ENCODE data around the gene TSPAN4.

- TF ChIP-seq CTCF (conservative IDR thresholded peaks at IDR 0.05; ENCODE audit: low read length) (no peak), EZH2phosphoT487 (IDR thresholded peaks at IDR 0.05; ENCODE audit: borderline replicate concordance, low read depth, low read length) (no peak)
Observed at GRCh38 chr11:865462-866430, 23.1 kb downstream of the TSPAN4 start.

Measured in OCI-LY7 (cell line).